Camera-type eye (tissue), 1 donor: ENCODE results near the gene APOO. TPM values are rescaled to one million over a fixed set of nuclear protein-coding genes. Genes with fewer than 3 reads are reported as not detected.

Source experiments
- total RNA-seq: library from RNA; depleted of rRNA; stranded (reverse); fragments of >200 nt; gene quantifications from one replicate; pipeline ENCODE4 v1.2.3, GENCODE V29; 2014

The APOO gene
- 16.9 TPM for total RNA-seq

DNA sequence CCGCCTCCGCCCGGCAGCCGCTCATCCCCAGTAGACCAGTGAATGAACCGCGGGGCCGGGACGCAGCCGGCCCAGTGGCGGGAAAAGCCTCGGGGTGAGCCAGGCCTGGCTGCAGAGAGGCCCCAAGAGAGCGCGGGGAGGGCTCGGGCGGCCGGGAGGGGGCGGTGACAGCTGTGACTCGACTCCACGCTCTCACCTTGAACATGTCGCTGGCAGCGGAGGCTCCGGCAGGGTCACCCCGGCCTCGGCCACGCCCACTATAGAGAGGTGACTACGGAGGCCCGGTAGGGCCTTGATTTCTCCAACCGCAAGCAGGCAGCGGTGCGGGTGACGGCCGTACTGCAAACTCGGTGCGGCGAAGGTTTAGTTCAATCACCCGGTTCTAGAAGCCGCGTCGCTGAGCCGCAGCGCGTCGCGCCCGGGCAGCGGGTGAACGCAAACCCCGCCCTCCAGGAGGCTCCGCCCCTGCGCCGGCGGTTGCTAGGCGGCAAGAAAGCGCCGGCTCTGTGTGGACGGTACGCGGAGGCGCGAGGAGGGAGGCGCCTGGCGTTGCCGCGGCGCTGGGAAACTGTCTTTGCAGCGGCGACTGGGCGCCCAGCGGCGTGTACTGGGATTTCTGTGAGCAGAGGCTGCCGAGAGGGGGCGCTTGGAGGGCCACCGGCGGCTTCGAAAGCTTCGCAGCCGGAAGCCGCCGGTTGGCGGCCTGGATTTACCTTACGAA lies at the start of gene APOO, which contains the start of gene CXorf58:
Gene APOO (minus strand): TSS at position 441 of the 721 bp plus-strand sequence. CDS start 236 bp downstream, at position 205.
Gene CXorf58 (plus strand): TSS at position 509 of the 721 bp plus-strand sequence. CDS start 2,297 bp downstream, outside the sequence.

Other genes starting within 250 kb of the APOO start
- gene PRDX4, start 240.4 kb downstream of the APOO start, total RNA-seq, result 90.5 TPM
- 36.3 TPM for gene ACOT9, start 164.7 kb downstream of the APOO start, total RNA-seq
- gene SAT1, start 124.8 kb downstream of the APOO start, total RNA-seq, result 319 TPM
- gene CXorf58, start 68 bp upstream of the APOO start, total RNA-seq, result 0.22 TPM
- gene KLHL15, start 119.2 kb upstream of the APOO start, total RNA-seq, result 33.3 TPM
- 150 TPM for gene EIF2S3, start 147.0 kb upstream of the APOO start, total RNA-seq
- 128 TPM for gene ZFX, start 241.8 kb upstream of the APOO start, total RNA-seq